ENCODE results near the gene RHNO1. TPM values are rescaled to one million over a fixed set of nuclear protein-coding genes. Genes with fewer than 3 reads are reported as not detected.

Gene RHNO1
- total and polyA plus RNA-seq, 2 of the 4 experiments (the other 2 are of a cell fraction): 26.1 to 30.6 TPM

DNA sequence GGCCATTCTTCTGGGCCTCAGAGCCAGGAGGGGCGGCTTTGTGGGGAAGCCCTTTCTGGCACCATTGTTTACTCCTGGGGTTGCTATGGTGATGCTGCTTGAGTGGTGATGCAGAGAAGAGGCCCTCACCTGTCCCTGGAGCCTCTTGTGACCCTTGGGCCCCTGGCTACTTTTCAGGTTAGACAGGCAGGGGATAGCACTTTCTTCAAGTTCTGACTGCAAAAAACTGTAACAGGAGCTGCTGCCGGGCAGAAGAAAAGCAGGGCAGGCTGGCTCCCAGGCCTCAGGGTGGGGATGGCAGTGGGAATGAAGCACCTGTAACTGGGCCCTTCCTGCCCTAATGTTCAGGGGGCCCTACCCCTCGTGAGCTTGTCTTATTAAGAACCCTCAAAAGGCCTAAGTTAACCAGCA is 20.0 kb upstream of the RHNO1 start, which contains the start of gene TEX52:
TSS of gene TEX52 (minus strand) at position 19 of the 411 bp plus-strand sequence. CDS start at position 6, 13 bp downstream.
- Histone ChIP-seq H3K4me2 (ENCODE audit: low read depth, low read length) (no peak within 1 kb of the TSS), H3K56ac (ENCODE audit: extremely low read depth, insufficient read depth, low read length) (no peak within 1 kb of the TSS), H2AK9ac (replicated peaks; ENCODE audit: low read depth, low read length, poor library complexity) (peak within 1 kb of the TSS; percentile 68), H3K4me1 (ENCODE audit: control insufficient read depth, insufficient read depth, low read length) (no peaks in the 10 kb centered on the region), H3K27me3 (ENCODE audit: control insufficient read depth, insufficient read depth, low read length) (no peaks in the 10 kb centered on the region), H2BK15ac (ENCODE audit: low read depth, low read length) (no peak within 1 kb of the TSS), H4K91ac (ENCODE audit: insufficient read depth, low read depth, low read length) (no peak within 1 kb of the TSS), H4K8ac (ENCODE audit: low read depth in 2 of 2, low read length in 2 of 2) (no peak within 1 kb of the TSS), H3K14ac (replicated peaks; ENCODE audit: low read depth, low read length) (no peak within 1 kb of the TSS), H2AK5ac (ENCODE audit: low read depth, low read length) (no peak within 1 kb of the TSS), H3K9me3 (ENCODE audit: control insufficient read depth, insufficient read depth, low read length) (no peaks in the 10 kb centered on the region), H3K18ac (ENCODE audit: low read depth, low read length) (no peak within 1 kb of the TSS), H3K79me1 (ENCODE audit: low read depth in 1 of 2, low read length in 2 of 2) (no peaks in the 10 kb centered on the region), H2BK120ac (ENCODE audit: low read depth, low read length) (no peak within 1 kb of the TSS), H3K9ac (ENCODE audit: low read depth, low read length) (no peak within 1 kb of the TSS), H3K23ac (ENCODE audit: low read depth, low read length) (no peak within 1 kb of the TSS), H3K27ac (ENCODE audit: insufficient read depth, low read length) (no peak within 1 kb of the TSS), H3K4ac (ENCODE audit: low read depth, low read length) (no peak within 1 kb of the TSS), H3K4me3 (ENCODE audit: insufficient read depth, low read depth, low read length) (no peak within 1 kb of the TSS), H3K9me1 (ENCODE audit: insufficient read depth, low read length) (no peaks in the 10 kb centered on the region), H2BK20ac (ENCODE audit: low read depth, low read length) (no peak within 1 kb of the TSS), H4K5ac (ENCODE audit: low read depth, low read length) (no peak within 1 kb of the TSS), H3K36me3 (ENCODE audit: control insufficient read depth, insufficient read depth, low read length) (peaks cover 6% of the 10 kb centered on the region), H2BK5ac (ENCODE audit: low read depth, low read length, poor library complexity, severe bottlenecking) (no peak within 1 kb of the TSS), H4K20me1 (ENCODE audit: insufficient read depth, low read length) (no peaks in the 10 kb centered on the region), H2AFZ (replicated peaks; ENCODE audit: low read length, poor library complexity) (no peak within 1 kb of the TSS)
- no peak for ATAC-seq (ENCODE audit: low read depth)
- intact Hi-C loops (cut with micrococcal nuclease): no loop called here
- dilution Hi-C loops (cut with HindIII; ENCODE audit: low sequenced_read_pairs, unreplicated experiment): no loop called here
- no peak for TF ChIP-seq RCOR1 (IDR thresholded peaks at IDR 0.05; ENCODE audit: insufficient replicate concordance, low read length)
- no peak for TF ChIP-seq MXI1 (IDR thresholded peaks at IDR 0.05; ENCODE audit: borderline replicate concordance, low read depth, low read length)
- no peak for TF ChIP-seq MAFK (IDR thresholded peaks at IDR 0.05; ENCODE audit: low read depth, low read length)
- no peak for TF ChIP-seq POLR2A (IDR thresholded peaks at IDR 0.05; ENCODE audit: low read depth, low read length)
- no peak for TF ChIP-seq CEBPB (IDR thresholded peaks at IDR 0.05; ENCODE audit: low read depth, low read length)
- no peak for TF ChIP-seq BHLHE40 (IDR thresholded peaks at IDR 0.05; ENCODE audit: low read depth, low read length)
- TF ChIP-seq SMC3 (IDR thresholded peaks at IDR 0.05; ENCODE audit: low read depth, low read length): no peak
- TF ChIP-seq CHD1 (IDR thresholded peaks at IDR 0.05; ENCODE audit: low read depth, low read length): no peak
- TF ChIP-seq, protein P1, sequence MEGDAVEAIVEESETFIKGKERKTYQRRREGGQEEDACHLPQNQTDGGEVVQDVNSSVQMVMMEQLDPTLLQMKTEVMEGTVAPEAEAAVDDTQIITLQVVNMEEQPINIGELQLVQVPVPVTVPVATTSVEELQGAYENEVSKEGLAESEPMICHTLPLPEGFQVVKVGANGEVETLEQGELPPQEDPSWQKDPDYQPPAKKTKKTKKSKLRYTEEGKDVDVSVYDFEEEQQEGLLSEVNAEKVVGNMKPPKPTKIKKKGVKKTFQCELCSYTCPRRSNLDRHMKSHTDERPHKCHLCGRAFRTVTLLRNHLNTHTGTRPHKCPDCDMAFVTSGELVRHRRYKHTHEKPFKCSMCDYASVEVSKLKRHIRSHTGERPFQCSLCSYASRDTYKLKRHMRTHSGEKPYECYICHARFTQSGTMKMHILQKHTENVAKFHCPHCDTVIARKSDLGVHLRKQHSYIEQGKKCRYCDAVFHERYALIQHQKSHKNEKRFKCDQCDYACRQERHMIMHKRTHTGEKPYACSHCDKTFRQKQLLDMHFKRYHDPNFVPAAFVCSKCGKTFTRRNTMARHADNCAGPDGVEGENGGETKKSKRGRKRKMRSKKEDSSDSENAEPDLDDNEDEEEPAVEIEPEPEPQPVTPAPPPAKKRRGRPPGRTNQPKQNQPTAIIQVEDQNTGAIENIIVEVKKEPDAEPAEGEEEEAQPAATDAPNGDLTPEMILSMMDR (conservative IDR thresholded peaks at IDR 0.05; ENCODE audit: low read depth, low read length): no peak
- TF ChIP-seq, protein P2, sequence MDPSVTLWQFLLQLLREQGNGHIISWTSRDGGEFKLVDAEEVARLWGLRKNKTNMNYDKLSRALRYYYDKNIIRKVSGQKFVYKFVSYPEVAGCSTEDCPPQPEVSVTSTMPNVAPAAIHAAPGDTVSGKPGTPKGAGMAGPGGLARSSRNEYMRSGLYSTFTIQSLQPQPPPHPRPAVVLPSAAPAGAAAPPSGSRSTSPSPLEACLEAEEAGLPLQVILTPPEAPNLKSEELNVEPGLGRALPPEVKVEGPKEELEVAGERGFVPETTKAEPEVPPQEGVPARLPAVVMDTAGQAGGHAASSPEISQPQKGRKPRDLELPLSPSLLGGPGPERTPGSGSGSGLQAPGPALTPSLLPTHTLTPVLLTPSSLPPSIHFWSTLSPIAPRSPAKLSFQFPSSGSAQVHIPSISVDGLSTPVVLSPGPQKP (IDR thresholded peaks at IDR 0.05; ENCODE audit: borderline replicate concordance, low read depth, low read length): no peak
- no peak for TF ChIP-seq FOS (IDR thresholded peaks at IDR 0.05; ENCODE audit: low read depth, low read length)
- TF ChIP-seq NFE2L2 (IDR thresholded peaks at IDR 0.05; ENCODE audit: low read depth, low read length): no peak
- TF ChIP-seq MAZ (IDR thresholded peaks at IDR 0.05; ENCODE audit: borderline replicate concordance, low read depth, low read length): no peak
- TF ChIP-seq RFX5 (IDR thresholded peaks at IDR 0.05; ENCODE audit: low read depth, low read length): no peak
- no peak for TF ChIP-seq RAD21 (IDR thresholded peaks at IDR 0.05; ENCODE audit: low read length)
- TF ChIP-seq, protein P3, sequence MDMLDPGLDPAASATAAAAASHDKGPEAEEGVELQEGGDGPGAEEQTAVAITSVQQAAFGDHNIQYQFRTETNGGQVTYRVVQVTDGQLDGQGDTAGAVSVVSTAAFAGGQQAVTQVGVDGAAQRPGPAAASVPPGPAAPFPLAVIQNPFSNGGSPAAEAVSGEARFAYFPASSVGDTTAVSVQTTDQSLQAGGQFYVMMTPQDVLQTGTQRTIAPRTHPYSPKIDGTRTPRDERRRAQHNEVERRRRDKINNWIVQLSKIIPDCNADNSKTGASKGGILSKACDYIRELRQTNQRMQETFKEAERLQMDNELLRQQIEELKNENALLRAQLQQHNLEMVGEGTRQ (IDR thresholded peaks at IDR 0.05; ENCODE audit: low read depth, low read length): no peak
- no TSS peak for BruUV-seq (replicated peaks)
- CTCF ChIA-PET: no interaction called here
- no peak for DNase-seq
- 60% methylated on average over 1 of the region's 3 CpGs; no CpG with 5 or more reads in 1 of the 2 experiments for WGBS, 2 experiments (ENCODE audit: extremely low coverage in 2 of 2, insufficient read length in 1 of 2)
- POLR2A ChIA-PET (ENCODE audit: unreplicated experiment): no interaction called here
- in situ Hi-C loops (cut with MboI; ENCODE audit: low sequenced_read_pairs): loop anchor here (10.0 kb wide), 1 partner anchor 178 kb away; no protein-coding TSS in a partner anchor

Data from IMR-90 (cell line).